NCI-H187 treated with DMSO at 0.1 percent for 48 hours (cell line): Measurements from ENCODE around the gene AOX1.
"Not testable (repeated sequence)": the region's sequence is repeated elsewhere in the genome, so short reads cannot be mapped to it uniquely, and the experiment has no call there.

ENCODE experiments used
- DNase-seq: peaks from one replicate; lab custom pipeline; 2025; lab: John Stamatoyannopoulos, UW

Gene AOX1

DNA sequence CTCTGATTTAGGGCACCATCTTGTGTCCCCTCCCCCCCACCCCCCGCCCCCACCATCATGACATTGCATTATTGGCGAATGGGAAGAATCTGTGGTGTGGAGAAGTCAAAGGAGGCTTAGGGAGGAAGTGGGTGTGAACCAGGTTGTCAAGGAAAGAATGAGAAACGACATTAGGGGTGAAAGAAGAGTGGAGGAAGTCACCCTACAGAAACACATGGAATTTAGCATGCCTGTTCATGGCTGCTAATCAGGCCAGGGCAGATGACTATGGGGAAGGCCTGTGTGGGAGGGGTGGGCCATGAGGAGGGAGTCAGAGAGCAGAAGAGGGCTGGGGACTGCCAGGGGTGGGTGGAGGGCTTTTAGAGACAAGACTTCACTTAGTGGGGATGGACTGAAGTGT lies 81.6 kb downstream of the AOX1 start:
- DNase-seq = no peak

DNA sequence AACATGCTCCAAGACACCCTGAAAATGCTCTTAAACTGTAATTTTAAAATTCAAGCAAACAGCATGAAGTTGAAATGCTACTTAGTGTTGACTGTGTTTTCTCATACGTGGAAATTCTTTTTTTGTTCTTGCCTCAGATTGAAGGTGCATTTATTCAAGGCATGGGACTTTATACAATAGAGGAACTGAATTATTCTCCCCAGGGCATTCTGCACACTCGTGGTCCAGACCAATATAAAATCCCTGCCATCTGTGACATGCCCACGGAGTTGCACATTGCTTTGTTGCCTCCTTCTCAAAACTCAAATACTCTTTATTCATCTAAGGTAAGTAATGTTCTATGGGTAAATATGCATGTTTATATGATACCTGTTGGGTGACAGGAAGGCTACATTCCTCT lies 82.7 kb downstream of the AOX1 start:
- DNase-seq = no peak

DNA sequence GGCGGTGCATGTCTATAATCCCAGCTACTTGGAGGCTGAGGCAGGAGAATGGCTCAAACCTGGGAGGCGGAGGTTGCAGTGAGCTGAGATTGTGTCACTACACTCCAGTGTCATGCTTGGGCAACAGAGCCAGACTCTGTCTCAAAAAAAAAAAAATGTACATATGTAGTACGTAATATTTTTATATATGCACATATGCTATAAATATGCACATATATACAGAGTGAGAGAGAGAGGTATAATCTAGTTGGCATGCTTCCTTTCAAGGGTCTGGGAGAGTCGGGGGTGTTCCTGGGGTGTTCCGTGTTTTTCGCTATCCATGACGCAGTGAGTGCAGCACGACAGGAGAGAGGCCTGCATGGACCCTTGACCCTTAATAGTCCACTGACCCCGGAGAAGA lies 83.5 kb downstream of the AOX1 start:
- DNase-seq = no peak

DNA sequence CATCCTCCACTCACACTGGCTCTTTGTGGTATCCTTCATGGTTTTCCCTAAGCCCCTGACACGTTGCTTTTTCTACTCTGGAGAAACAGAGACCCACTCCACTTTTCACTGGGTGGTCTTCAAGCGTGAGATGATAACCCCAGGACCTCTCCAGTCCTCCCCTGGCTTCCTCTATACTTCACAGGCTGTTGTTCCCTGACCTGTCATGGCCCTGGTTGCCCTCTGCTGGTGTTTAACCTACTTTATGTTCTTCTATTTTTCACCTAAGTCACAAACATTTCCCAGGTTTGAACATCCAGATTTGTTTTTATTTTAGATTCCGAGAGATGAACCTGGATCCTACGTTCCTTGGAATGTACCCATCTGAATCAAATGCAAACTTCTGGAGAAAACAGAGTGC lies 84.5 kb downstream of the AOX1 start:
- no peak for DNase-seq

DNA sequence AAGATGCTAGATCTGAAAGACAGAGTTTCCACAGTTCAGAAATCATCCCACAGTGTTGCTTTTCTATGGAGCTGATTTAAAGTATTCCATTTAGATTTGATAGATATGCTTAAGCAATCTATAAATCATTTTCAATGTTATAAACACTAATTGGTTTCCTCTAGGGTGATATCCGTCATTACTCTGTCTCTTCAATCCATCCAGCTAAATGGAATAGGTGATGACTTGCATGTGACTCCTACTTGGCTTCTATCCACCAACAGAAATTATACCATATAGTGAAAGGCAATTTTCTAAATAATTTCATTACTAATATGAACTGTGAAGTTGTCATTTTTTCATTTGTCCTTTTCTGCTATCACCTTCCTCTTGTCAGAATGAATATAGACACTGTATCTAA lies 84.9 kb downstream of the AOX1 start:
- DNase-seq = no peak

DNA sequence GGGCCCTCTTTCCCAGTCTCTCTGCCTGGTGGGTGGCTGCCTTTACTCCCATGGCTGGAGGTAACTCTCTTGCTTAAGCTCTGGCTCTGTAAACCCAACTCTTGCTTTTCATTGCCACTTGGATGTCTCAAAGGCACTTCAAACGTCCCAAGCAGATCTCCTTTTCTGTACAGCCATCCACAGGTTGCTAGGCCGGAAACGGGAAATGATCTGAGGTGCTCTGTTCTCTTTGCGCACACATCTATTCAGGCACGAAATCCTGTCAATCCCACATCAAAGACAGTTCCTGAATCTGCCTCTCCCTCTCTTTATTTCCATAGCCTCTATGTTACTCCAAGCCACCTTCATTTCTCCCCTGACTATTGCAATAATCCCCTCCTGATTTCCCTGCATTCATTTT lies 87.4 kb downstream of the AOX1 start:
- DNase-seq = no peak

DNA sequence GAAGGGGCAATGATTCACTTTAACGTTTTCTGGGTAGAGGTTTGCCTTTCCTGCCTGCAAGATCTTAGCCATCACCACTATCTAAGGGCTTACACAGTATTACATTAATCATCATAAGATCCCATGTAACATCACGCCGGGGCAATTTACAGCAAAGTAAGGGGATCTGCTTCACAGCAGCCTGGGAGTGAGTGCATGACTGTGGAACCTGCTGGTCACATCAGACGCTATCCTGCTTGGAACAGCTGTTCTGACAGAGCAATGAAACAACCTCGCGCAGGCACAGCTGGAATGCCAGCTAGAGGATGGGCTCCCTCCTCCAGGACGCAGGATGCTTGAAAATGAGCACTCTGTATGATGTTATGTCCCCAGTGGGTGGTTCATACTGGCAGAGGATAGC lies 89.0 kb downstream of the AOX1 start:
- no peak for DNase-seq

DNA sequence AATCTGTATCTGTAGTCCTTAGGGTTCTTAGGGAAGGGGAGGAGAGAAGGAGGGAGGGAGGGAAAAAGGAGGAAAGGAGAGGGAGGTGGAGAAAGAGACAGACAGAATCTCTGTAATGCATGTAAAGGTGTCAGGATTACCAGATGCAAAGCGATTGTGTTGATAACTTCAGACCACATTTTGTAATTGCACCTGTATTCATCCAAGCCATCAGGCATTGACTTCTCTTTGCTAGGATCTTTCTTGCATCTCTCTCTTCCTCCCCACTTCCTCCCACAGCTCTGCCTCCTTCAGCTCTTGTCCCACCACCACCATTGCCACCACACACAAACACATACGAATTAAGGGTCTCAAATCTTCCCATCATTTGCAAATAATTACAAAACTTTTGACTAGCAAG lies 91.4 kb downstream of the AOX1 start:
- no peak for DNase-seq

DNA sequence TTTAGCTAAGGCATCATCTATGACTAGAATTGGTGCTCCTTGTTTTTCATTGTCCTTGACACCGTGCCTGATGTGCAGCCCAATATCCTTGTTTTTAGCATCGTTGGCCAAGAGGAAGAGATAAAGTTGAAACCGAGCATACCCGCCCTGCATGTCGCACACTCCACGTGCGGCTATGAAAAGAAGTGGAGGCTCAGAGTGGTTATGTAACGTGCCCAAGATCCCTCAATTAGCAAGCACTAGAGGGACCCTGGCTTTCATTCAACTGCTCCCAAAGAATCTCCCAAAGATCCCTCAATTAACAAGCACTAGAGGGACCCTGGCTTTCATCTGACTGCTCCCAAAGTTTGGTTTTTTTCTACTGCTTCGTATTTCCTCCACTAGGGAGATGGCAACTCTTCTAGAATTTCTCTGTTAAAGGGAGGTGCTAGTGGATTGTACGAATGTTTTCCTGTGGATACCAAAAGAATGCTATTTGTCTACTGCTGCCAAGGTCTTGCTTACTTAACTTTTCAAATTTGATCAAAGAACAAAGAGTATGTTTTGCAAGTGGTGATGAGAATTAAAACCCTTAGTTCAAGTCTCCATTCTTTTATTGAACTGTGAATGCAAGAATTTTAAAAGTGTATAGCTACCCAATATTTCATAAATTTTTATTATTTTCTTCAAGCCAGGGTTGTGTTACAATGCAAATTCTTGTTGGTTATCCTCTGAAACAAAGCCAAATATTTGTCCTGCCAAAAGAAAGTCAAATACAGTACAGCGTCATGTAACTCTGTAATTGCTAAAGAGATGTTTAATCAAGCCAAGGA lies 92.1 kb downstream of the AOX1 start:
- DNase-seq = no peak

DNA sequence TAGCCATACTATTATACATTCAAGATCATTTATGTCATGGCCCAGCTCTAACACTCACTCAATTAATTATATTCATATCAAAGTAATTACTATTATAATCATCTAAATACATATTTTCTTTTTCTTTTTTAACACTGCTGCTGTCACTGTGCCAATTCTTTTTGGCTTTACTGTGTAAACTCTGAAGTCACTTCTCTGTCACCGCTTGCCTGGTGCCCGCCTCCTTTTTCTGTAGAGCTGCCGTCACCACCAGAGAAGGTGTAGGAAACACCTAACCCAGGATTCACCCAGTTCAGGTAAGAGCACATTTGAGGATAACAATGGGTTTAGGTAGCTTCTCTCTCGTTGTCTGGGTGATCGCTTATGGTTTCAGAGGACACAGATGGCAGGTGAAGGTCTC lies 93.3 kb downstream of the AOX1 start:
- no peak for DNase-seq

DNA sequence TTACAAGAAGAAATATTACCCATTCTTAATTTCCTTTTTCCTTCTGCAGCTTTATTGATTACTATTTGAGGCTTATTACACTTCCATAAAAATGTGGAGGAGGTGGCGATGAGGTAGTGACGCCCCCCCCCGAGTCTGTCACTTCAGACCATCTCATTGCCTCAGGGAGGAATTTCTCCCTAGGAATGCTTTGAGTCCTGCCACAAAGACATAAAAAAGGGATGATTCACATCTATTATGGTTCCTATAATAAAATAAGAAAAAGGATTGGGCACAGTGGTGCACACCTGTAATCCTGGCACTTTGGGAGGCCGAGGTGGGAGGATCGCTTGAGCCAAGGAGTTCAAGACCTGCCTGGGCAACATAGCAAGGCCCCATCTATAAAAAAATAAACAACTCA lies 93.7 kb downstream of the AOX1 start:
- no peak for DNase-seq

DNA sequence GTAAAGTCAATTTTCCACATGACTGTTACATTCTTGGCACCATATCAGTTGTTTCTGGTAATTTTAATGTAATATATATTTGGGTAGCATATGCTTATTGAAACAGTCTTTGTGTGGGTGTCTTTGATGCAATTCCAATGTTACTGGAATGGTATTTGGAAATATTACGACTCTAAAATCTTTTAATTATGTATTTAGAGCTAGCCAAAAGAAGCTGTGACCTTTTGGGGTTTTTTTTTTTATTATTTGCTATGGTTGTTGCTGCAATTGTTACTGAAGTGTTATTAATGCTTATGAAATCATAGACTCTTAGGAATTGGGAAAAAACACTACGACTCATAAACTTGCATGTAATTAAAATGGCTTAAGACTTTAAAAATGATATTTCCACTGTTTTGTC lies 95.9 kb downstream of the AOX1 start:
- no peak for DNase-seq

DNA sequence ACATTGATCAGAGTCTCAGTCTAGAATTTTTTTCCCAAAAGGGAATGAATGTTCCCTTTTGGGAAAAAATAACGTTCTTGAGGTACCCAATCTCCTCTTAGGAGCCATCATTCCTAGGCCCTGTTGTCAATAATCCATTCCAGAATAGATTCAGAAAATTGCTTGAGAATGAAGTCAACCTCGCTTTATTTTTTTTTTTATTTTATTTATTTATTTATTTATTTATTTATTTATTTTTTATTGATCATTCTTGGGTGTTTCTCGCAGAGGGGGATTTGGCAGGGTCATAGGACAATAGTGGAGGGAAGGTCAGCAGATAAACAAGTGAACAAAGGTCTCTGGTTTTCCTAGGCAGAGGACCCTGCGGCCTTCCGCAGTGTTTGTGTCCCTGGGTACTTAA lies 96.6 kb downstream of the AOX1 start:
- not testable (repeated sequence) for DNase-seq

DNA sequence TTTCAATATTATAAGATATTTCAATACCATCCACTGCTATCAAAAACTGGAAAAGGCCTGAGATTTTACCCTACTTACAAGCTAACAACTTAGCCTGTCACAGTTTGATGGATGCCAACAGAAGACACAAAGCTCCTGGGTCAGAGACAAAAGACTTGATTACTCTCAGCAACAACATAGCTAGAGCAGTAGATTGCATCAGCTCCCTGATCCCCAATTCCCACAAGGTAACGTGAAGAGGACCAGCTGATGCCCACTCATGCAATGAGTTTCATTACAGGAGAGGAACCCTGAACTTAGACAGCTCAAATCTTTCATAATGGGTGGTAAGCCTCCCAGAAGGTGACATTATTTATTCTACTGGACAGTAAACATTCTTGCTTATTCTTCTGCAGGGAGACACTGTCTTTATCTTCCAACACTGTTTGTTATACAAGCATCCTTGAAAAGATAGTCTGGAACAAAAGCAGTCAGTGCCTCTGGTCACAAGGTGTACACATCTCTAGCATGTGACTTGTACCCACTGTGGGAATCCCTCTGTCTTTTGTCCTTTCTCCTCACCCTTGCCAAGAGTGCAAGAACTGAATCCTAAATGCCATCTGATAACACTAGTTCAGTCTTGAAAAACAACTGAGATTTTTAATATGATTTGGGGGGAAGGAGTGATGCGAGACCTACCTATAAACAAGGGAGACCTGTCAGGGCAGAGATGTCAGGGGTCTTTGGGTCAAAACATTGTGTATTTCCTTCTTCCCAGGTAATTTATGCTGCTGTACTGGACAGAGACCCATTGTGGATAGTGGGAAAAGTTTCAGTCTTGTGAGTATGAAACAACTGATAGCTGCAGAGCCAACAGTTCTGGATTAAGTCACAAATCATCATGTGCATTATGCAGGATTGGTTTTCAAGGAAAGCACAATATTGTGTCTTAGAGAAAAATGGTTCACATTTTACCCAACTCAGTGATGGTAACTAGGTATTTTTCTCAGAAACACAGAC lies 102.4 kb downstream of the AOX1 start:
- no peak for DNase-seq

DNA sequence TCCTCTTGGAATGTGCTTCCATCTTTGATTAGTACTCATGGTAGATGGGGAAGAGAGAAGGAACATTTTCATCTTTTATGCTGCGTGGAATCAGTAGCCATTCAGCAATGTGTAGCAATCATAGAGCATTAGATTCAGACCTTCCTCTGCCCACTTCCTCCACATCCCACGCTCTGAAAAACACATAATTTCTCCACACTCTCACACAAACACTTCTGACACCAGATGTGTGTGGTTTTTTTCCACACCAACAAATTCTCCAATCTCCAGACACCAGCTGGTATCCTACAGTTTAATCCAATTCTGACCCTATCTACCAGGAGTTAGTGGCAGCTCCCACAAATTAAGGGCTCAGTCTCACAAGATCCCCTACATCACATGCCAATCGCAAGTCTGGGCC lies 103.3 kb downstream of the AOX1 start:
- DNase-seq = no peak

DNA sequence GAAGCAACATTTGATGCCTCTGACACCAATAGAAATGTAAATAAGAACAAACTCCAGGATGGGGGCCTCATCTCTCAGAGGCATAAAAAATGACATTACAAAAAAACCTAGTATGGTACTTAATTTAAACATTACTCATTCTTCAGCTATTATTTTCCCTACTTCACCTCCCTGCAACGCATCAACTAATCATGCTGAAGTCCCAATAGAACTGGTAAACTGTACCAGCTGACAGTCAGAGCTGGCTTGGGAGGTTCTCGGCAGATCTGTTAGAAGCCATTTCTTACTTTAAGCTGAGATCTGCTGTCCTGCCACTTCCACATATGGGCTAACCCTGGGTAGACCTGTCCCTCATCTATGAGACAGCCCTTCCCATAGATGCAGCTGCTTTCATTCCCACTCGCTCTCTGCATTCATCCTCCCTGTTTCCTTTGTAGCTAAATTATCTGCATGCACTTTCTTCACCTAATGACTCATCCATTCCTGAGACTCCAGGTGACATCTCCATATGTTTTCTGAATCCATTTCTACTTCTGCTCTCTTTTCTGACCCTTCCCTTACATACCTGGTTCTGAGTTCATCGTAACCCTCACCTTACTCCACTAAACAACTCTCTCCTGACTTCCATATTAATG lies 108.1 kb downstream of the AOX1 start:
- DNase-seq = no peak

DNA sequence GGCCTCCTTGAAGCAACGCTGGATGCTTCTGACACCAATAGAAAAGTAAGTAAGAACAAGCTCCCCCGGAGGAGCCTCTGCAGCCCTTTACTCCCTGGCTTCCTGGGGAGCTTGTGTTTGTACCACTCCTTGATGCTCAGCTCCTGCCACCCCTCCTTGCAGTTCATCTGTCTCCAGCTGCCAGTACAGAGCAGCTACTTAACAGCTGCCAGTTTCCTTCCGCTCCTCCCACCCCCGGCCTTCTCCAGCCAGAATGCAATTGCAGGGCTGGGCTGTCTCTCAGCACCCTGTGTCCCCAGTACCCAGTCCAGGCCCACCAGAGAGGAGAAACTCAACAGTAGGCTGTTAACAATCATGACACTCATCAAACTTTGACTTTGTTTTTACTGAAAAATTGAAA lies 109.4 kb downstream of the AOX1 start:
- DNase-seq = no peak

DNA sequence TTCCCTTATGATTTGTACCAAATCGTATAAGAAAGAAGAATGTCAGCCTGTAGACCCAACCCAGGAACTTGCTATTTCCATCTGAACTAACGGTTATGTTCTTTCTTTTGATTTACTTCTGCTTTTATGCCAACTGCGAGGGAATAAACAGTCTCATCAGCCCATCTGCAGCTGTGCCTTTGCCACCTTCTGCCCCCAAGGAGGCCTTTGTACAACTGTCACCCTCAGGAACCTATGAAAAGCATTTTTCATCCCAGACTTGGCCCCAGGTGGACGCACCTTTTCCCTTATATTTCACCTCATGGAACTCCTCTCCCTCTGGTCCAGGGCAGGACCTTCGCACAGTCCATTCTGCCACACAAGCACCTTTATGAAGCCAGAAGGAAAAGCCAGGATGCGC lies 109.8 kb downstream of the AOX1 start:
- DNase-seq = no peak

DNA sequence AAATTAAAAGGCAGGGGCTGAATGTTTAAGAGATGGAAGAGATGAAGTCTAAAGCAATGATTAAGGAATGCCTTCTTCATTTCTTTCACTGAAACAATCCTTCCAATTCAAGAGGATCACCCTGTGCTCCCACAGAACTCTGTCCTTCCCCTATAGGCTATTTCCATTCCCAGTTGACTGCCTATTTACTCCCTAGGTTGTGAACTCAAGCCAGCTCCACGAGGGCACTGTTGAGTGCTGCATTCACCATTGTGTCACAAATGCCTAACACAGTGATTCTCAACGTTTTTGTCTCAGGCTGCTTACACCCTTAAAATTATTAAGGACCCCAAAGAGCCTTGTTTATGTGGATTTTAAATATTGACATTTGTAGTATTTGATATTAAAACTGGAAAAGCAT lies 112.4 kb downstream of the AOX1 start:
- DNase-seq = no peak

DNA sequence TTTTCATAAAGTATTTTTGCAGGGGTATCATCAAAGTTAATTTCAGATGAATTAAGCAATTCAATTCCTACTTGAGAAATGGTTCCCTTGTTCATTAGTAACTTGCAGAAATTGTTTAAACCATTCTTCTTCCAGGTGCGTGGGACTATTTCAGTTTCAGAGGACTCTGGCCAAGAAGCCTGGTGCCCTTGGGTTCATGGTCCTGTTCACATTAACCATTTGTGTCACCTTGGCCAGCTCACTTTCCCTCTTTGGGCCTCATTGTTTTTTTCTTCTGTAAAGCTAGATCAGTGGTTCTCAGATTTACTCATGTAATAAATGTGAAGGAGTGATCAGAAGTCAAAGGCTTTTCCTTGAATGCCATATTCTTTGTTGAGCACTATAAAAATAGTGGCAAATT lies 113.5 kb downstream of the AOX1 start:
- no peak for DNase-seq

DNA sequence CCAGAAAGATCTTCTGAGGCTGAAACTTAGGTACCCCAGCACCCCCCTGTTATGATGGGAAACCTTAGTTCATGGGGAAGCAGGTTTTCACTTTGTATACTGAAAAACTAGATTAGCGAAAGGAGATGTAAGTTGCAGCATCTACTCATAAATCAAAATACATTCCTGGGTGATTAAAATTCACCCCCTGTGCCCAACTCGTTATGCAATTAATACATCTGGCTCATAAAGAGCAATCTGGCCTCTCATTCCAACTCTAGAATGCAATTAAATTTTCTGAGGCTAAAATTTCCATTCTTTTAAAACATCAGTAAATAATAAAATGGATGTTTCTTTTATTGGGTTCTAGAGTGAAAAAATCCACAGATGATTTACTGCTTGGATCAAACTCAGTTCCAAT lies 115.0 kb downstream of the AOX1 start:
- no peak for DNase-seq

DNA sequence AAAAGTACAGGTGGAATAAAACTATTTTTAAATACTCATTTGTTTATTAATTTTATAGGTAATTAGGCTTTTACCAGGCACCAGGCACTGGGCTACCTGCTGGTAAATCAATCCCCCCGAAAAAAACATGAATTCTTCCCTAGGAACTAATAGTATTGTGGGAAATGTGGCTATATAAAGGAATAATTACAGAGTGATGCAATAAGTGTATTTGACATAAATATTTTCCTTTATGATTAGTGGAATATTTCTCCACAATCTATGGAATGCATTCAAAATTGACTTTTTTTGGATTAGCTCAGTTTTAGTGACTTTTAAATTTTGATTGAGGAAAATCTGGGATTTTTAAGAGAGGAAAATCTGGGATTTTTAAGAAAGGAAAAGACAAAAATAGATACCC lies 116.2 kb downstream of the AOX1 start:
- DNase-seq = no peak

DNA sequence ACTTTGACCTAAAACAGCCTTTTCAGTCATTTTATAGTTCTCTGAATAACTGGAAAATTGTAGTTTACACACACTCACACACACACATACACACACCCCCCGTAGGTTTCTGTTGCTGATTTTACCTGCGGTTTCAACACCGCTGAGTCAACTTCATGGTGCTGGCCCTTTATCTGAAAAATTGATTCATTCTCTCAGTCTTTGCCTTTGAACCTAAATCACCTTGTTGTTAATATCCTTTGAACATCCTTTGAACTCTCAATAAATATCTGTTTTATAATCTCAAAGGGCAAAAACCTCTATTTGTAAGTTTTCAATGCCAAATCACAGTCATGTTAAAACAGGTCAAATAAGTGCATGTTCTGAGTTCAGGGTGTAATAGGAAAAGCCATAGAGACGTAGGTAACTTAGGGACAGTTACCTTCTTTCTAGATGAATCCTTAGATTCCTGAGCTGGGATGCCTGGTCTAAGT lies 116.9 kb downstream of the AOX1 start:
- no peak for DNase-seq
